ENCODE measurements around the gene TXLNA.
"Not testable (repeated sequence)": the region's sequence is repeated elsewhere in the genome, so short reads cannot be mapped to it uniquely, and the experiment has no call there.

The TXLNA gene

DNA sequence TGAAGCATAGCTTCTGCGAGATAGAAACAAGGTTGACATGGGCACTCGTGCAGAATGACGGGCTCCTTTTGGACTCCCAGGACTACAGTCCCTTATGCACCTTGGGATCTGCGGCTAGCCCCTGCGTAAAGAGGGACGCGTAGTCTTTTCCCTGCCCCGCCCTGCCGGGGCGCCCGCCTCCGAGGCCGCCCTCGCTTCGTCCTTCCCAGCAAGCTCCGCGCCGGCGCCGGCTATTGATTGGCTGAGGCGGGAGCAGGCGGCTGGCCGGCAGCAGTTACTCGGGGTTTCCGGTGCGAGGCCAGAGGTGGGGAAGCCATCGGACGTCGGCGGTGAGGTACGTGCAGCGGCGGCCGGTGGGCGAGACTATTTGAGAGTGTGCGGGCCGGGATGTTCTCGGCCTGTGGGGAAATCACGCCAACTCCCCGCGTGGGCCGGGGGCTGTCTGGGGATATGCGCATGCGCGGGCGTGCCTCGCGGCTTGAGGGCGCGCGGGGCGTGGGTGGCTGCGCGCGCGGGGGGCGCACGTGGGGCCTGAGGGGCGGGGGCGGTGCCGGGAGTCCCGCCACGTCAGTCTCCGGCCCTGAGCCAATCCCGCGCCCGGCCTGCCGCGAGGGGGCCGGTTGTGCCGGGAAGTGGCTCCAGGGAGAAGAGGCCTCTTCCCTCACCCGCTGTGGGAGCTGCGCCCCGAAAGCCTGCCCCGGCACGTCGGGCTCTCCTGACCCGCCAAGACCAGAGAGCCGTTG lies at the start of gene TXLNA:
TXLNA (plus strand) TSS at position 233 of the 743 bp plus-strand sequence. CDS start 671 bp downstream, outside the sequence.
- in situ Hi-C loops (cut with MboI; ENCODE audit: low sequenced_read_pairs), result no loop called here

DNA sequence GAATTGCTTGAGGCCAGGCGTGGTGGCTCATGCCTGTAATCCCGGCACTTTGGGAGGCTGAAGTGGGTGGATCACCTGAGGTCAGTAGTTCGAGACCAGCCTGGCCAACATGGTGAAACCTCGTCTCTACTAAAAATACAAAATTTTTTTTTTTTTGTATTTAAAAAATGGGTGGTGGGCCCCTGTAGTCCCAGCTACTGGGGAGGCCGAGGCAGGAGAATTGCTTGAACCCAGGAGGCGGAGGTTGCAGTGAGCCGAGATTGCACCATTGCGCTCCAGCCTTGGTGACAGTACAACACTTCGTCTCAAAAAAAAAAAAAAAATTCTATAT lies 45.6 kb upstream of the TXLNA start:
- in situ Hi-C loops (cut with MboI; ENCODE audit: low sequenced_read_pairs), result not testable (repeated sequence)

DNA sequence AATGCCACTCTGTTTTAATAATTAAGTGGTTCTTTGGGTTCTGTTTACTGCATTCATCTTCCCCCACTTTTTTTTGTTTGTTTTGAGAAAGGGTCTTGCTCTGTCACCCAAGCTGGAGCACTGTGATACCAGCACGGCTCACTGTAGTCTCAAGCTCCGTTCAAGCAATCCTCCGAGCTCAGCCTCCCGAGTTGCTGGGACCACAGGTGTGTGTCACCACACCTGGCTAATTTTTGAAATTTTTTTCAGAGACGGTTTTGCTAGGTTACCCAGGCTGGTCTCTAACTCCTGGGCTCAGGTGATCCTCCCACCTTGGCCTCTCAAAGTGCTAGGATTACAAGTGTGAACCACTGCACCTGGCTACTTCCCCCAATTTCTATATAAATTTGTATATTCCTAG lies 42.4 kb upstream of the TXLNA start:
- in situ Hi-C loops (cut with MboI; ENCODE audit: low sequenced_read_pairs), result no loop called here

DNA sequence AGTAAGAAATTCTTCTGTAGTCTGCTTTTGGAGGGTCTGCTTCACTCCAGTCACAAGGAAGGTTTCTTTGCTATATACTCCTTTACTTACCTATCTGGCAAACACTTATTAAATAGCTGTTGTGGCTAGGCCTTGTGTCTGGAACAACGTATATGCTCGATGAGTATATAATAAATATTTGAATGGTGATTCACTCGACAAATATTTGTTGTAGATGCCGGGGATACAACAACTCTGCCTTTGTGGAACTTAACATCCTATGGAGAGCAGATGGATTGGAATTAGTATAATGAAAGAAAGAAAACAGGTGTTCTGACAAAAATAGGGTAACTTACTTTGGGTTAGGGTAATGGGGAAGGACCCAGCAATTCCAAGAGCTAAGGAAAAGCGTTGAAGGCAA lies 40.5 kb upstream of the TXLNA start:
- in situ Hi-C loops (cut with MboI; ENCODE audit: low sequenced_read_pairs), result no loop called here

DNA sequence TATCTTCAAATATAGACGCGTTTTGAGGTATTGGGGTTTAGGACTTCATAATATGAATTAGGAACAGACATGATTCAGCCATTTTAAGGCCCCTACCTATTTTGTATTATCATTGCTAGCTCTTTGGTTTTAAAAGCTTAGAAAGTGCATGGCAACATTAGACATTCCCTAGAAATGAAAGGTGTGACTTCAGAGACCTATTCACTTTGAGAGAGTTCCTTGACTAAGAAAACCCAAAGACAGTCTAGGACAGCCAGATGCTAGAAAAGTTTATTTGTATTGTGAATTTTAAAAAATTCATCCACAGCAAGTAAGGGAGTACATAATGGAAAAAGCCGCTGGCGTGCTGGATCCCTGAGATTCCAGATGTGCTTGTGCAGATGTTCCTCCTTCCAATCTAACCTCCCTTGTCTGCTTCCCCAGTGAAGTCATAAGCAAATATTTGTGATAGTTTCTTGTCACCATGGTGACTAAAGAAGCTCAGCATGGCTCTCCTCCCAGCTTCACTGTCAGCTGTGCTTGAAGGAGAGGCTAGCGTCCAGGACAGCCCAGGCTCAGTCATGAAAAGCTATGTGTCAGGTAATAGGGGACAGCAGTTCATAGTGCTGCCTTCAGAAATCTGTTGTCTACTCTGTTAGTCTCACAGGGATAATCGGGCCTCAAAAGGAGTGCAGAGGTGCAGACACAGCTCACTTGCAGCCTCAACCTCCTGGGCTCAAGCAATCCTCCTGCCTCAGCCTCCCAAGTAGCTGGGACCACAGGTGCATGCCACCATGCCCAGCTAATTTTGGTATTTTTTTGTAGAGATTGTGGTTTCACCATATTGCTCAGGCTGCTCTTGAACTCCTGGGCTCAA lies 36.8 kb upstream of the TXLNA start:
- in situ Hi-C loops (cut with MboI; ENCODE audit: low sequenced_read_pairs), result no loop called here

DNA sequence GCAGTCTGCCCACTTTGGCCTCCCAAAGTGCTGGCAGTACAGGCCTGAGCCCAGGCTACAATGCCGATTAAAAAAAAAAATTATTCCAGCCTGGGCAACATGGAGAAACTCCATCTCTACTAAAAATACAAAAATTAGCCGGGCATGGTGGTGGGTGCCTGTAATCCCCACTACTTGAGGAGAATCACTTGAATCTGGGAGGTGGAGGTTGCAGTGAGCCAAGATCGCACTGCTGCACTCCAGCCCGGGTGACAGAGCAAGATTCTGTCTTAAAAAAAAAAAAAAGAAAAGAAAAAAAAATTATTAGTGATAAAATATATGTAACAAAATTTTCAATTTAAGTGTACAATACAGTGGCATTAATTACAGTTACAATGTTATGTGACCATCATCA lies 36.2 kb upstream of the TXLNA start:
- in situ Hi-C loops (cut with MboI; ENCODE audit: low sequenced_read_pairs), result not testable (repeated sequence)

DNA sequence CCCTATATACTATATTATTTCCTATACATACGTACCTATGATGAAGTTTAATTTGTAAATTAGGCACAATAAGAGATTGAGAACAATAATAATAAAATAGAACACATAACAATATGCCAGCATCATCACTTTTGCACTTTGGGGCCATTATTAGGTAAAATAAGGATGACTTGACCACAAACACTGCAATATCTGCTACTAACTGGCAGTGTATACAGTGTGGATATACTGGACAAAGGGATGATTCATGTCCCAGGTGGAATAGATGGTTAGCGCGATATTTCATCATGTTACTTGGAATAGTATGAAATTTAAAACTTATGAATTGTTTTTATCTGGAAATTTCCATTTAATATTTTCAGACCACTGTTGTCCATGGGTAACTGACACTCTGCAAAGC lies 35.4 kb upstream of the TXLNA start:
- in situ Hi-C loops (cut with MboI; ENCODE audit: low sequenced_read_pairs), result no loop called here

DNA sequence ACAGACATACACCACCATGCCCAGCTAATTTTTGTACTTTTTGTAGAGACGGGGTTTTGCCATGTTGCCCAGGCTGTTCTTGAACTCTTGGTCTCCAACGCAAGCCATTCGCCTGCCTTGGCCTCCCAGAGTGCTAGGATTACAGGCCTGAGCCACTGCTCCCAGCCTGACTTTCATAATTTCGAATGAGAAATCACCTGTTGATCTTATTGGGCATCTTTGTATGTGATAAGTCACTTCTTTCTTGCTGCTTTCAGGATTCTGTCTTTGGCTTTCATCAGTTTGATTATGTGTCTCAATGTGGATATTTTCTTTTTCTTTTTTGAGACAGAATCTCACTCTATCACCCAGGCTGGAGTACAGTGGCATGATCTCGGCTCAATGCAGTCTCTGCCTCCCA lies 31.7 kb upstream of the TXLNA start:
- in situ Hi-C loops (cut with MboI; ENCODE audit: low sequenced_read_pairs), result not testable (repeated sequence)

DNA sequence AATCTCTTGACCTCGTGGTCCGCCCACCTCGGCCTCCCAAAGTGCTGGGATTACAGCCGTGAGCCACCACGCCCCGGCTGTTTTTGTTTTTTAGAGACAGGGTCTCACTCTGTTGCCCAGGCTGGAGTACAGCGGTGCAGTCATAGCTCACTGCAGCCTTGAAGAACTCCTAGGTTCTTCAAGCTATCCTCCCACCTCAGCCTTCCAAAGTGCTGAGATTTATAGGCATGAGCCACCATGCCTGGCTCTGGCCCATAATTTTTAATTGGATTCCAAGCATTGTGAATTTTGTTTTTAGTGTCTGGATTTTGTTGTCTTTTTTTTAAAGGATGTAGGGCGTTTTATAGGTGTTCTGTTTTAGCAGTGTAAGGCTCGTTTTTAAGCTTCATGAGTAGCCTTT lies 28.6 kb upstream of the TXLNA start:
- in situ Hi-C loops (cut with MboI; ENCODE audit: low sequenced_read_pairs), result no loop called here

DNA sequence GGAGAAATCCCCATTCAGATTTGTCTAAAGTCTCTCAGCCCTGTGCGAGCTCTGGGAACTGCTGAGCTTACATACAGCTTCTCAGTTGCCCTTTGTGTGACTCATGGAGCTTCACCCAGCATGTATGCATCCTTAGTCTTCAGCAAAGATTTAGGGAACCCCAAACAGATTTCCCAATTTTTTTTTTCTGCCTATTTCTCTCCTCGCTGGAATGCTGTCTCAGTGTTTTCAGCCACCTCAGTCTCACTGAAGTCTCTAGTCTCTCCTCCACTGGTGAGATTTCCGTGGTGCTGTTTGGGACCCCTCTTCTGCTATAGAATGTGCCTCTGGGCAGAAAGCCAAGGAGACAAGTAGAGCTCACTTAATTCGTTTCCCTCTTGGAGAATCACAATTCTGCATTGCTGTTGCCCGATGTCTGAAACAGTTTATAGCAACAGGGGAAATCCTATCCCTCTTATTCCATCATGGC lies 28.1 kb upstream of the TXLNA start:
- in situ Hi-C loops (cut with MboI; ENCODE audit: low sequenced_read_pairs), result no loop called here

DNA sequence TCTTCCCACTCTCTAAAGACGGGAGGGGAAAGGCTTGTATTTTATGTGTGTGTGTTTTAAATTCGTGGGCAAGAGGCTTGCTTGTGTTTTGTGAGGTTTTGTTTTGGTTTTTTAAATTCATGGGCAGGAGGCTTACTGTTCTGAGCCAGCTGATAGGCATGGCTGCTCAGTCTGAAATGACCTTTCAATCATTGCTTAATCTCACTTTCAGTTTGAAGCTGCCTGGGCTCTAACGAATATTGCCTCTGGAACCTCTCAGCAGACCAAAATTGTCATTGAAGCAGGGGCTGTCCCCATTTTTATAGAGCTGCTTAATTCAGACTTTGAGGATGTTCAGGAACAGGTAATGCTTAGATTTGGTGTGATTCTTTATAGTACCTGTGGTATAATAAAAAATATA lies 20.3 kb upstream of the TXLNA start:
- in situ Hi-C loops (cut with MboI; ENCODE audit: low sequenced_read_pairs), result no loop called here

DNA sequence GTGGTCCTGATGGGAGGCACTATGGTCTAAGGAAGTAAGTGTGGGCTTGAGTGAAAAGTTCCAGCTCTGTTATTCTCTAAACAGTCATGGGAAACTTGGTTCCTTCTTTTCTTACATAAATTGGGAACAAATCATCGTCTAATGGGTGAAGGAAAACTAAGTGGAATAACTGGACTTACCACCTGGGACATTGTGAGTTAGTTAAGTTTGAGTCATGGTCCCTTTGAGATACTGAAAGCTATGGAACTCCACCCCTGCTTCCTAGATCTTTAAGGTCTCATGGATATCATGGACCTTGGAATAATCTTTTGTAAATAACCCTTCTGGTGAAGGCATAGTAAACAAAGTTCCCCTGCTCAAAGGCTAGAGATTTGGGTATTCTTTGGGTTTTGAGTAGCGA lies 16.1 kb upstream of the TXLNA start:
- in situ Hi-C loops (cut with MboI; ENCODE audit: low sequenced_read_pairs), result no loop called here

DNA sequence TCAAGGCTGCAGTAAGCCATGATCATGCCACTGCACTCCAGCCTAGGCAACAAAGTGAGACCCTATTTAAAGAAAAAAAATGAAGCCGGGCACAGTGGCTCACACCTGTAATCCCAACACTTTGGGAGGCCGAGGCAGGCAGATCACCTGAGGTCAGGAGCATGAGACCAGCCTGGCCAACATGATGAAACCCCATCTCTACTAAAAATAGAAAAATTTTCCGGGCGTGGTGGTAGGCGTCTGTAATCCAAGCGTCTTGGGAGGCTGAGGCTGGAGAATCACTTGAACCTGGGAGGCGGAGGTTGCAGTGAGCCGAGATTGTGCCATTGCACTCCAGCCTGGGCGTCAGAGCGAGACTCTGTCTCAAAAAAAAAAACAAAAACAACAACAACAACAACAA lies 13.8 kb upstream of the TXLNA start:
- in situ Hi-C loops (cut with MboI; ENCODE audit: low sequenced_read_pairs), result not testable (repeated sequence)

DNA sequence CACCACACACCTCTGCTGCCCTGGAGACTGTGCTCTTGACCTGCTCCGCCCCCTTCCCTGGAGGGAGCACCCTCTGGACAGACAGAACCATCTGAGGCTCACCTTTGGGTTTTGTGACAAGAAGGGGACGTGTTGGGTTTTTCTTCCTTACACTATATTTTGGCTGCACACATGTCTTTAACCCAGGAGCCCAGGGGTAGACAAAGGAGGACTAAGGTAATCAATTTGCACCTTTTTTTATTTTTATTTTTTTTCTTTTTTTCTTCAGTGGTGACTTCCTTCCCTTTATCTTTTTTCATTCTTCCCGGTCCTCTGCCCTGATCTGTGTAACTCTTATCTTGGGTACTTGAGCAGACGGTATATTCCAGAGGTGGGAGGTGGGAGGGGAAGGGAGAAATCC lies 8.5 kb upstream of the TXLNA start:
- in situ Hi-C loops (cut with MboI; ENCODE audit: low sequenced_read_pairs), result no loop called here

DNA sequence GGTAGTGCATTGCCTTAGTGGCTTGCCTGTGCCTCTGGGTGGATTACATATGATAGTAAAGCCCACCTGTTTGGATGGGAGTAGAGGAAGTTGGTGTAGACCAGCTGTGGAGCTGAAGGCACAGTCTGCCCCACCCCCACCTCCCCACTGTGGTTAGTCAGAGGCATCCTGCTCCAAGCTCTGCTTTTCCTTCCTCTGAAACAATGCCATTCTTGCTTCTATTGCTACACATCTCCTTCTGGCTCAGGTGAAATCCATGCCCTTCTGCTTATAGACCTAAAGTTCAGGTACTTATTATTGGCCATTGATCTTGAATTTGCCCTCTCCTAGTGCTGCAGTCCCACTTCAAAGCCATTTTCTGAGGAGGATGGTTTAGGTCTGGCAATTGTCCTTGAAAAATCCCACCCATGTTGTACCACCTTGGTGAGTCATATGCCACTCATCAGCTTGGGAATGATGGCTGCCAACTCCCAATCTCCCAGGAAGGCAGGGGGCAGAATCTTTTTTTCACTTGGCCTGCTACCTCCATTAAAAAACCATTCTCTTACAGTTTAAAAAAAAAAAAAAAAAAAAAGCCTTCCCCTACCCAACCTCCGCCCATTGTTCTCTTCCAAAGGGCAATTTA lies 6.7 kb upstream of the TXLNA start:
- in situ Hi-C loops (cut with MboI; ENCODE audit: low sequenced_read_pairs), result no loop called here

DNA sequence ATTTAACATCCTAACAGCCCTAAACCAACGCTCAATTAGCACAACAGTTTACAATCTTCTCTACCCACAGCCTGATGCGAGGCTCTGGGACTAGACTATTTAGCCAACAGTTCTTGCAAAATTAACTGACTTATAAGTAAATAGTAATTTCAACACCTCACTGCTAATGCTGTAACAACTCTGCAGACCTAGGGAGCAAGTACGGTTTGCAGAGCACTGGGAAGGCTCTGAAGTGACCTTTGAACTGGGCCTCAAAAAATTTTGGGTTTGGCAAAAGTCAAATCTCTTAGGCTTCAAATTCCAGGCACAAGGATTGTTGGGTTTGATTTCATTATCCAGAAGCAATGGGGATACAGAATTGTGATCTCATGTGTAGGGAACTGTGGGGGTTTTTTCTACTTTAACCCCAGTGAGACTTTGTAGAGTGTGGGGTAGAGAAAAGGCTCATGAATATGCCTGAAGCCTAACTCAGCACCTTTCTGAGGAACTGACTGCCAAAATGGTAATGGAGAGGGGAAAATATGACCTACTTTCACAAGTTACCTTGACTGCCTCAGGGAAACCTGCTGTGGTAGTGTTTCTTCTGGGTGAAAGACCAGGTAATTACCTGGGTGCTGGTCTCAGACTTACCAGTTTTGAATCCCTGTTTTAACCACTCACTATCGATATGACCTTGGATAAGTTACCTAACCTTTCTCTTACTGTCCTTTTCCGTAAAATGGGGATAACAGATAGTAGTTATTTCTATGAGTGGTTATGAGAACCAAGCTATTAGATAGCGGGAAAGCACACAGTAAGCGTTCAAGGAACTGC lies 889 bp upstream of the TXLNA start:
- in situ Hi-C loops (cut with MboI; ENCODE audit: low sequenced_read_pairs), result no loop called here

DNA sequence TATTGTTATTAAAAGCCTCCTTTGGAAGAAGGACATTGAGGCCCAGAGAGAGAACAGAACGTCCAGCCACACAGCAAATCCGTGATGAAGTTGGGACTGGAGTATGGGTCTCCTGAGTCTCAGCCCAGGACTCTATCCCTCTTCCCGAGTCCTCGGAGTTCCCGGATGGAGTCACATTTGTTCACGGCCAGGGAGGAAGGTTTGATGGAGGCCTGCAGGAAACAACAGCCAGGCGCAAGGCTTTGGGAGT lies 357 bp upstream of the TXLNA start:
- in situ Hi-C loops (cut with MboI; ENCODE audit: low sequenced_read_pairs), result no loop called here

DNA sequence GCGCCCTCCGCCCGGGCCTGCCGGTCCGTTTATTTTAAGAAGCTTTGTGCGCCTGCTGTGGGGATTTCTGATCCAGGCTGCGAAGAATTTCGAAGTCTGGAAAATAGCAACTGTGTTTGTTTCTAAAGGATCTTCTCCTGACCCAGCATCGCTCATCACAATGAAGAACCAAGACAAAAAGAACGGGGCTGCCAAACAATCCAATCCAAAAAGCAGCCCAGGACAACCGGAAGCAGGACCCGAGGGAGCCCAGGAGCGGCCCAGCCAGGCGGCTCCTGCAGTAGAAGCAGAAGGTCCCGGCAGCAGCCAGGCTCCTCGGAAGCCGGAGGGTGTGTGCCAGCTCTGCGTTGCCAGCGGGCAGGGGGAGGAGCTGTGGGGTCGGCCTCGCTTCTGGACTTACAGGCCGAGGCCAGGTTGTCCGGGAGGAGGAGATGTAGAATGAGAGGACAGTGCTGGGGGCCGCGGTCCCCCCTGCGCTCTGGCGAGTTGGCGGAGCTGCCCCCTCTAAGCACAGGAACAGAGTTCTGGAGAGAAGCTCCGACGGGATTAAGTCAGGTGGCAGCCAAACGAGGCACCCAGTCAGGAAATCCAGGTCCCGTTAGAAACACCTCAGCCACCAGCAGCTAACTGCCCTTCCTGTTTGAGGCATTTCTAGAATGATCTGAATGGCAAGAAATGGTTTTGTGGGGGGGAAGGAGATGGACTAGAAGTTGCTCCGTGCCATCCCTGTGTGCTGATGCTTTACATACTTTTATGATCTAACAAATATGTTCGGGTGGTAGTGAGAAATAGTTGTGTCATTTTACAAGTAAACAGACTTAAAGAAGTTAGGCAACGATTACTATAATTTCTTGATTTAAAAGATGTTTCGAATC lies 948 bp downstream of the TXLNA start:
- in situ Hi-C loops (cut with MboI; ENCODE audit: low sequenced_read_pairs), result no loop called here

DNA sequence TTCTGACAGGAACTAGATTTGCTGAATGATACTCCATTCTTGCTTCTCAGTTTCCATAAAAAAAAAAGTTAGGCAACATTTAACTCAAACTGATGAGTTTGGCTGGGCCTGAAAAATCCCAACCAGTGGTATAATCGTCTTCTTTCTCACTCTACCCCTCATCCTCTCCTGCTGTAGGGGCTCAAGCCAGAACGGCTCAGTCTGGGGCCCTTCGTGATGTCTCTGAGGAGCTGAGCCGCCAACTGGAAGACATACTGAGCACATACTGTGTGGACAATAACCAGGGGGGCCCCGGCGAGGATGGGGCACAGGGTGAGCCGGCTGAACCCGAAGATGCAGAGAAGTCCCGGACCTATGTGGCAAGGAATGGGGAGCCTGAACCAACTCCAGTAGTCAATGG lies 1.6 kb downstream of the TXLNA start:
- in situ Hi-C loops (cut with MboI; ENCODE audit: low sequenced_read_pairs), result no loop called here

DNA sequence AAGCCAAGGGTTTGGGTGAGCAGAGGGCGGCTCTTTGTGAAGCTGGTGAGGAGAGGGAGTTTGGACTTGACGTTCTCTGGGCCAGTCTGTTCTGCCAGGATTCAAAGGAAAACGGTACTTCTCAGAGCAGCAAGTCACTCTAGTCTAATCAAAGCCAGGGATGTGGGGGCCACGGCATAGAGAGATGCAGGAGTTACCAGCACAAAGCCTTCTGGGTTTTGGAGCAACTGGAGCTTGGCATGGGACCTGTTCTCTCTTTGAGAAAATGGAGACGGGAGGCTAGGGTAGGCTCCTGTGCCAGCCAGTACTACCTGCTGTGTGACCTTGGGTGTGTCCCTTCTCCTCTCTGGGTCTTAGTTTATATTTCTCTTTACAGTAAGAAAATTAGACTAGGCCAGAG lies 2.1 kb downstream of the TXLNA start:
- in situ Hi-C loops (cut with MboI; ENCODE audit: low sequenced_read_pairs), result no loop called here

All from HL-60/S4 treated with retinoic acid at 250 ng/mL for 4 days and 3 days (cell line).